AG20443 (cell line): Measurements from ENCODE around the gene PLTP.
"Not testable (repeated sequence)": the region's sequence is repeated elsewhere in the genome, so short reads cannot be mapped to it uniquely, and the experiment has no call there.

Experiments
- DNase-seq: peaks from one replicate; pipeline ENCODE4 v3.0.0; 2012; ENCODE audit warnings: low spot score, mixed read lengths

Gene PLTP

DNA sequence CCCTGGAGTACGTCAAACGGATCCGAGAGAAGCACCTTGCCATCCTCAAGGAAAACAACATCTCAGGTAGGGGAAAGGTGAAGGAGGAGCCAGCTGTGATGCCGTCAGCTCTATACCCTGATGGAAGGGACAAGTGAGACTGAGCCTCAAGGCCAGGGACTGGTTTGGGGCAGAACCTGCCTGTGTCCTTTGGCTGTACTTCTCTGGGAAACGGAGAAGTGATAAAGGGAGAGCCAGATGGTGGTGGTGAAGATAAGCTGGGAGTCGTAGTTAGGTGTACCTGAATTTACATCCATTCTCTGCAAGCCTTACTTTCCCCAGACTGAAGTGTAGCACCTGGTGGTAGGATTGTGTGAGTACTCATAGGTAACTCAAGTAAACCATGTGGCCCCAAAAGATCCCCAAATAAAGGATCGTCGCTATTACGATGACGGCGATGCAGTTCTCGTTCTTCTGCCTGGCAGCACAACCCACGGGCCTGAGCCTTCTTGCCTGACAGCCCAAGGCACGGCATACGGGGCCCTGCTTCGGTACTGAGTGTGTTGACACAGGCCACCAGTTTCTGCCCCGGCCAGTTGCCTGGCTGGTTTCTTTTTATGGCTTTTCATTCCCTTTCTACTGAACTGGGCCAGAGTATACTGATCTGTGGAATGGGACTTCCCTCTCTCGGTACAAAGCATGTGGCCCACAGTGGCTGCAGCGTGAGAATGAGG lies 33.2 kb upstream of the PLTP start:
- DNase-seq = no peak

DNA sequence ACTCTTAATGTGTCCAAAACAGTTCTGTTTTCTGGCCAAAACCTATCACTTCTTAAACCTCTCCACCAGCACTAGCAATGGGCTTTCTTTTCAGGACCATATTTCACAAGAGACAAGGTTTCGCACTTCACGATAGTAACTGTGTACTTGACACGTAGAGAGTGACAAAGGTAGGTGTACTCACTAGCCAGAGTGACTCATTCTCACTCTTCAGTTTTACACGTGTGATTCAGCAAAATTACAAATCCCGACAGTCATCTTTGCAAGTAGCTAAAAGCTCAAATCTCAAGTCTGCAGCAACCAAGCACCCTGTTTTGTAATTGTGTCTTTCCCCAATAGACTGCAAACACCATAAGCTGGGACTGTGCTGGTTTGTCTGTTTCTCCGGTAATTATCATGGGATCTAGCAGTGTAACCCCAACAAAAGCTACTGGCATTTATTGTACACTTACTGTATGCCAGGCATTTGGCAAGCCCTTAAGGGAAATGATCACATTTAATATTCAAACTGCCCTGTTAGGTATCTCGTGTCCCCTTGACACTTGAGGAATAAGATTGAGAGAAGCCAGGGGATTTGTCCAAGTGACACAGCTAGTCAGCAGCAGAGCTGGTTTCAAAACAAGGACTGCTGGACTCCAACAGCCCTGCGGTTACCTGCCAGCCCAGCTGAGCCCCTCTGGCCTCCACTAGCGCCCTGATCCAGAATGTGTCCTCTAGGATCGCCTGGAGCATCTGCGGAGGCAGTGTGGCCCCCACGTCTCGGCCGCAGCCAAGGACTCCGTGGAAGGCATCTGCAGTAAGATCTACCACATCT lies 32.4 kb upstream of the PLTP start:
- no peak for DNase-seq

DNA sequence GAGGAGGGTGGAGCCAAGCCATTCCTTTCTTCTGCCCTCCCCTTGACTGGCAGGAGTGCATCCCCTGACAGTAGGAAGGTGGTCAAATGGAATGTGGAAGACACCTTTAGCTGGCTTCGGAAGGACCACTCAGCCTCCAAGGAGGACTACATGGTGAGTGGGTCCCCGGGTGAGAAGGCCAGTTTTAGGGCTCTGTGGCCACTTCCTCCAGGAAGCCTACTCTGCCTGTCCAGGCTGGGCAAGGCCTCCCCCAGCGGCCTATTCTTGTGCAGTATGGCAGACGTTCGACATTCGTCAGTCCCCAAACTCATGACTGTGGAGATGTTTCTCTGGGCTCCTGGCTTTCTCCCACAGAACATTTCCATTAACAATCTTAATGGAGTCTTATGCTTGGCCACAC lies 31.7 kb upstream of the PLTP start:
- no peak for DNase-seq

DNA sequence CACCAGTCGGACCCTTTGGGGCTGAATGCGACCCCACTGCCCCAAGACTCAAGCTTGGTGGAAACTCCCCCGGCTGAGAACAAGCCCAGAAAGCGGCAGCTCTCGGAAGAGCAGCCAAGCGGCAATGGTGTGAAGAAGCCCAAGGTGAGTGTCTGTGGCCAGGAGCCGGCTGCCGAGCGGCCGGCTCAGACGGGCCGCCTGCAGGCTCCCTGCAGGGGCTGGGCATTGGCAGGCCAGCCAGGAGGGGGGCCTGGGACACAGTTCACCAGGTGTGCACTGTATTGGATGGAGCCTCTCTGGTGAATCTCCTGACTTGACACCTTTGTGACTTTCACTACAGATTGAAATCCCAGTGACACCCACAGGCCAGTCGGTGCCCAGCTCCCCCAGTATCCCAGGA lies 28.5 kb upstream of the PLTP start:
- no peak for DNase-seq

DNA sequence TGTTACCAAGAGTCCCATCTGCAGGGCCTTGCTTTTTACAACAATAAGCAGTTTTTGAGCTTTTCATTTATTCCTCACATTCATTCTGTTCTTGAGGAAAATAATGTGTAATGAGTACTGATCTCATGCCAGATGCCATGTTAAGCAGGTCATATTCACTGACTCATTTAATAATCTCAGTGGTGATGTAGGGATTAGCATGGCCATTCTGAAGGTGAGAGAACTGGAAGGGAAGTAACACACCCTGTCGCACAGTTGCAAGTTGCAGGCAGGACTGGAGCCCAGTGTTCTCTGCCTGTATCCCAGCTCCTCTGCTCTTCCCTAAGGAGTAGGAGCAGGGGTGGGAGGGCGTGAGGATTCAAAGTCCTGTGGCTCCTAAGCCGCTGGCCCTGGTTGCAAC lies 28.1 kb upstream of the PLTP start:
- DNase-seq = no peak

DNA sequence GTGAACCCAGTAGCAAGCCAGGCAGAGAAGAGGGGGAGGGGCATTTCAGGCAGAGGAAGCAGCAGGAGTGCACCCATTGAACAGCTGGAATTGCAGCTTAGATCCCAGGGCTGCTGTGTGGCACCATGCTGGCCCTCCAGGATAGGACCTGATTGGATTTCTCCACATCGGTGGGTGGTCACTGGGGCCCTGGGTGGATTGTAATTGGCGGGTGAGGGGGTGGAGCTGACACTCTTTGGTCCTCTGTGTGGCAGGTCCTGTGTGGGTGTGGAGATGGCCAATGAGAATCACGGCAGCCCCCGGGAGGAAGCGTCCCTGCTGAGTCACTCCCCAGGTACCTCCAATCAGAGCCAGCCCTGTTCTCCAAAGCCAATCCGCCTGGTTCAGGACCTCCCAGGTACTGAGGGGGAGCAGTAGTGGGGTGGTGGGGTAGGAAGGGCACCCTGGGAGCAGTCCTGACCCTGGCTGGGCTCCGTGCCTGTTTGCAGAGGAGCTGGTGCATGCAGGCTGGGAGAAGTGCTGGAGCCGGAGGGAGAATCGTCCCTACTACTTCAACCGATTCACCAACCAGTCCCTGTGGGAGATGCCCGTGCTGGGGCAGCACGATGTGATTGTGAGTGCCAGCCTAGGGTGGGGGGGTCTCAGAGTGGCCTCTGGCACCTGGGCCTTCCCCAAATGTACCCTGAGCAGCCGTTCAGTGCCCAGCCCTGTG lies 26.9 kb upstream of the PLTP start:
- no peak for DNase-seq

DNA sequence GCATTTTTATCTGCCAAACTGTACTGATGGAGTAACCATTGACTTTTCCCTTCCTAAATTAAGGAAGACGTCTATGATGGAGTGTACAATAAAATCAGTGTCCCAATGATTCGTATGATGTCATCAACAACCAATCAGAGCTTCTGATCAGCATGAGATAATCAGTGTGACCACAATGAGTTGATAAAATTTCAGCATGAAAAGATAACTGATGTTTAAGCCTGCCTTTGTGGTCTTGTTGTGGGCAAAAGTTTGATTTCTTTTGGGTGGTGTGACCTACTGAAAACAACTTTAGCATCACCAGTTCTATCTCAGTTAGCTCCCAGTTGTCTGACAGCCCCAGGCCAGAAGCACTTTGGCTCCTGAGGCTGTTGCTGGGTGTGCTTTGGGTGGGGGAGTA lies 25.8 kb upstream of the PLTP start:
- DNase-seq = no peak

DNA sequence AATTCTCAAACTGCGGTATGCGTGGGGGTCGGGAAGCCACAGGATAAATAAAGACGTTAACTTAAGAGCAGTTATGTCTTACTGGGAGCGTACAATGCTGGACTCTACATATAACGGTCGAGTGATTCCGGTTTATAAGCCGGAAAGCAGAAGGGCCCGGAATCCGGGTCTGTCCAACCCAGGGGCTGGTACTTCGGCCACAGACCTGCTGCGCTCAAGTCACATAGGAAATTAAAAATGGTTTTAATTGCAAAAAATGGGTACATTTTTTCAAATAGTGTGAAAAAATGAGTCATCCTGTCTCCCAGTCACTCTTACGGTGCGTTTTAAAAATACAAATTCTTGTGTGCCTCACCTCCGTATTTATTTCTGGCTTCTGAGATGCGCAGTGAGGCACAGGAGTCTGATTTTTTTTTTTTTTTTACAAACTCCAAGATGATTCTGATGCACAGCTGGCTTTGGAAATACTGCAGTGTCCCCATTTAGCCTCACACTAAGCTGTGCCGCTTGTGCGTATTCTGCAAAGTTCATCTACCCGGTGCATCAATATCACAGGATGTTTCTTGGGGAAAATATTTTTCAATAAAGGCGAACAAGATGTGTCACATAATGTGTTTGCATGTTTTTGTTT lies 23.6 kb upstream of the PLTP start:
- DNase-seq = peak; percentile 32

DNA sequence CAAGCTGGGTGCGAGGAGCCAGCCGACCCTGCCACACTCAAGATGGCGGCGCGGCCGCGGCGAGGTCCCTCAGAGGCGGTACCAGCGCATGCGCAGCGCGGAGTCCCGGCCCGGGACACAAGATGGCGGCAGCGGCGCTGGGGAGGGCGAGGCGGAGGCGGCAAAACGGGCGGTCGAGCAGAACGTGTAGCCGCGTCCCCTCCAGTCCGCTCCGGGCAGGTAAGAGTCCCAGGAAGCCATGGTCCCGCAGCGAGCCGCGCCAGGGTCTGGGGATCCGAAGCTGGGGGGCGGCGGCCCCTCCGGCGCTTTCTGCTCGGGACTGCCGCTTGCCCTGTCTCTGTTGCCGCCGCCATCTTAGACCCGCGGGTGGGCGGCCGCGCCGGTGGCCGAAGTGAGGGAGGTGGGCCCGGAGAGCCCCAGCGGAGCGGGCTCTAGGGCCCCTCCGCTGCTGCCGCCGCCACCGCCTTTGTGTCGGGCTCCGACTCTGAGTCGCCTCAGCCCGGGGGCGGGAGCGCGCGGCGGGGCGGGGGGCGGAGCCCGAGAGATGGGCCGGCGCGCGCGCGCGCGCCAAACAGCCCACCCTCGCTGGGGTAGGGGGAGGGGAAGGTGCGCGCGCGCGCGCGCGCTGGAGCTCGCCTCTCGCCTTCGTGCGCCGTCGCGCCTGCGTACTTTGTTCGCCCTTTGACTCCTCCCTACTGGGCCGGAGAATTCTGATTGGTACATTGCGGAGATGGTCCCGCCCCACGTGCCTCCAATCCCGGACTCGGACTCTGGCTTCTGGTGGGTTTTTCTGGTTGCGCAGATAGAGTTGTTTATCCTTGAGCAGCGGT lies 22.8 kb upstream of the PLTP start, which contains the start of gene PCIF1:
TSS of gene PCIF1 (plus strand) at position 98 of the 830 bp plus-strand sequence. CDS start 4,317 bp downstream, outside the sequence.
- DNase-seq = peak; percentile 100

DNA sequence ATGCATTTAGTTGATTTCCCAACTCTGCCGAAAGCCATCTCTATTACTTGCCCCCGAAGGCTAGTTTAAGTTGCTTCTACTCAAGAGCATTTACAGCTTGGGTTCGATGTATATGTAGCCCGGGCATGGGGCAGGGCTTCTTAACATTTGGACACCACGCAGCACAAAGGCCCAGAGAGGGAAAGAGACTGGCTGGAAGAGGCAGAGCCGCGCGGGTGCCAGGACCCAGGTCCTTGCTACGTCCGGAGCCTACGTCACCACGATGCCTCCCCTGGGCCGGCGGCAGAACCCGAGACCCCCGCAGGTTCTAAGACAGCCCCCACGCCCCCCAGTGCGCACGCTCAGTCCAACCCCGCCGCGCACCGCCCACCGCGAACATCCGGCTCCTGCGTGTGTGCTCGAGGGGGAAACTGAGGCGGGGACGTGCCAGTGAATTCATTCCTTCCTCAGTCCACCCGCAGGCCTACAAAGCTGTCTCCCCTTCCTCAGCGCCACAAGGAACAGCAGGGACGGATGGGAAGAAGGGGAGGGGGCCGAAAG lies 22.2 kb upstream of the PLTP start:
- DNase-seq = peak; percentile 44

DNA sequence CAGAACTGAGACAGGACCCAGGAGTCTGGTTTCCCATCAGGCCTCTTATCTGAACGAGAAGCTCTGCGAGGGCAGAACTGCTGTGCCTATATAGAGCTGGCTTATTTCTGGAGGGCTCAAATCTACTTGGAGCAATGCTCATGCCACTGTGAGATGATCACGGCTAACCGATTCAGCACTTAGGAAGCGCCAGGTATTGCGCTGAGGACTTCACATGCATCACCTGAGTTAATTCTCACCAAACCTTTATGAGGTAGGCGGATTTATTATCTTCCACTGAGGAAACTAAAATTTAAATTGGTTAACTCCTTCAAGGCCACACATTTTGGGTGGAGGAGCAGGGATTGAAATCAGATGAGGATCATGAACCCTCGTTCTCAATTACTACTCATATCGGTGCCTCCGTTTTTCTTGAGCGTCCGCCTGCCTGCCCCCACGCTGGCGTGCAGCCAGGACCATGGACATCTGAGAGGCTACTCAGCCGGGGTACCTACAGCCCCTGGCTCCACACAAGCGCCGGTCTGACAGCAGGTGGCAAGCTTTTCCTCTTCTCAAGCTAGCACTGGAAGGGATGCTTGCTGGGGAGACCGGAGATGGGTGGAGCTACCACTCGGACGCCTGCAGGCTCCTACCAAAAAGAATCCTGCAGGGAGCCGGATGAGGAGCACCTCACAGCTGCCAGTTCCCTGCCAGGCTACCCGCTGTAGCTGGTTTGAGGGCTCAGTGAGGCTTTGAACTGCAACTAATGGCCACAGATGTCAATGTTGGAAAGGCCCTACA lies 21.5 kb upstream of the PLTP start:
- DNase-seq = peak; percentile 76

DNA sequence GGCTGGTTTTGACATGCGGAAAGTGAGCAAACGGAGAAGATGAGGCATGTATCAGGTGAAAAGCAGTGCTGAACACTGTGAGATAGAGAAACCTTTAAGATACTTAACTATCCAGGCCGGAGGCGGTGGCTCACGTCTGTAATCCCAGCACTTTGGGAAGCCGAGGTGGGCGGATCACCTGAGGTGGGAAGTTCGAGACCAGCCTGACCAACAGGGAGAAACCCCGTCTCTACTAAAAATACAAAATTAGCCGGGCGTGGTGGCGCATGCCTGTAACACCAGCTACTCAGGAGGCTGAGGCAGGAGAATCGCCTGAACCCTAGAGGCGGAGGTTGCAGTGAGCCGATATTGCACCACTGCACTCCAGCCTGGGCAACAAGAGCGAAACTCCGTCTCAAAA lies 19.7 kb upstream of the PLTP start:
- DNase-seq = not testable (repeated sequence)

DNA sequence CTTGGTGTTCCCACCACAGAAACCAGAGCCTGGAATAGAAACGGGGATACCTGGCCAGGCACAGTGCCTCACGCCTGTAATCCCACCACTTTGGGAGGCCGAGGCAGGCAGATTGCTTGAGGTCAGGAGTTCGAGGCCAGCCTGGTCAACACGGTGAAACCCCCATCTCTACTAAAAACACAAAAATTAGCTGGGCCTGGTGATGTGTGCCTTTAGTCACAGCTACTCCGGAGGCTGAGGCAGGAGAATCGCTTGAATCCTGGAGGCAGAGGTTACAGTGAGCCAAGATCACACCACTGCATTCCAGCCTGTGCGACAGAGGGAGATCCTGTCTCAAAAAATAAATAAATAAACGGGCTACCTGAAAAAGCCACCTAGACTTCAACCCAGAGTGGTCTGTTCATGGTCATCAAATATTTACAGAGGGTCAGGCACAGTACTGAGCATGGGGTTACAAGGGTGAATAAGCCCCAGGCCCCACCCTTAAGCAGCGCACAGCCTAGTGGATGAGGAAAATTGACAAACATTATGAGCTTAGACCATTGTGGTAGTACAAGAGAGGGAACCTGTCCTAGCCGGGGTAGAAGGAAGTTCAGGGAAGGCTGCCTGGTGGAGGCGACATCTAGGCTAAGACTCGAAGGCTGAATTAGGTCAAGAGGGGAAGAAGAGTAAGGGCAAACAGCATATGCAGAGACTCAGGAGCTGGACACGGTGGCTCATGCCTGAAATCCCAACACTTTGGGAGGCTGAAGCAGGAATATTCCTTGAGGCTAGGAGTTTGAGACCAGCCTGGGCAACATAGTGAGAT lies 15.3 kb upstream of the PLTP start:
- no peak for DNase-seq

DNA sequence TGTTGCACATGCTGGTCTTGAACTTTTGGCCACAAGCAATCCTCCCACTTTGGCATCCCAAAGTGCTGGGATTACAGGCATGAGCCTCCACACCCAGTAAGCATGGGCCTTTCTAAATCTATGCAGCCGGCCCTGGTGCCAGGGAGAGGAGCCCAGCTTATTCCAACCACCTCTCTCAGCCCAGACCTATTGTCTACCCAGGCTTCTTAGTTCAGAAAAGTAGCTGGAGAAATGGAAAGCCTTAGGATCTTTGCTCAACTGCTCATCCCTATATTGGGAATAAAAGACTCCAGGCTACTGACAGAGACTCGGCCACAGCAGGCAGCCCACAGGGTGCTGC lies 14.7 kb upstream of the PLTP start:
- DNase-seq = no peak

DNA sequence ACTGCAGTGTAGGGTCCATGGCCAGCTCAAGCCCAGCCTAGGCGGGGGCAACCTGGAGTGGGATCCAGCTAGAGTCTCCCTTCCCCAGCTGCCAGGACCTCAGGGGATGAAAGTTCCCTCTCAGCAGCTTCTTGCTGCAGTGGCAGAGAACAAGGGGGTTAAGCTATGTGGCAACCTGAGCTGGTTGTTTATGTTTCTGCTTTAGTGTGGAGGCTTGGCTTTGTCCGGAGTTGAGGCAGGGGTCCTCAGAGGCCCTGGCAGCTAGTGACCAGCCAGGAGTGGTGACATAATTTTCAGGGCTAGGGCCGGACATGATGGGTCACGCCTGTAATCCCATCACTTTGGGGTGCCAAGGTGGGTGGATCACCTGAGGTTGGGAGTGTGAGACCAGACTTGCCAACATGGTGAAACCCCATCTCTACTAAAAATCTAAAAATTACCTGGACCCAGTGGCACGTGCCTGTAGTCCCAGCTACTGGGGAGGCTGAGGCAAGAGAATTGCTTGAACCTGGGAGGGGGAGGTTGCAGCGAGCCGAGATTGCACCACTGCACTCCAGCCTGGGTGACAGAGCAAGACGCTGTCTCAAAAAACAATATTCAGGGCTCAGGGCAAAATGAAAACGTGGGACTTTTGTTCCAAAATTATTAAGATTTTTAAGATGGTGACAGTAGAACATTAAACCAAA lies 14.0 kb upstream of the PLTP start:
- DNase-seq = no peak

DNA sequence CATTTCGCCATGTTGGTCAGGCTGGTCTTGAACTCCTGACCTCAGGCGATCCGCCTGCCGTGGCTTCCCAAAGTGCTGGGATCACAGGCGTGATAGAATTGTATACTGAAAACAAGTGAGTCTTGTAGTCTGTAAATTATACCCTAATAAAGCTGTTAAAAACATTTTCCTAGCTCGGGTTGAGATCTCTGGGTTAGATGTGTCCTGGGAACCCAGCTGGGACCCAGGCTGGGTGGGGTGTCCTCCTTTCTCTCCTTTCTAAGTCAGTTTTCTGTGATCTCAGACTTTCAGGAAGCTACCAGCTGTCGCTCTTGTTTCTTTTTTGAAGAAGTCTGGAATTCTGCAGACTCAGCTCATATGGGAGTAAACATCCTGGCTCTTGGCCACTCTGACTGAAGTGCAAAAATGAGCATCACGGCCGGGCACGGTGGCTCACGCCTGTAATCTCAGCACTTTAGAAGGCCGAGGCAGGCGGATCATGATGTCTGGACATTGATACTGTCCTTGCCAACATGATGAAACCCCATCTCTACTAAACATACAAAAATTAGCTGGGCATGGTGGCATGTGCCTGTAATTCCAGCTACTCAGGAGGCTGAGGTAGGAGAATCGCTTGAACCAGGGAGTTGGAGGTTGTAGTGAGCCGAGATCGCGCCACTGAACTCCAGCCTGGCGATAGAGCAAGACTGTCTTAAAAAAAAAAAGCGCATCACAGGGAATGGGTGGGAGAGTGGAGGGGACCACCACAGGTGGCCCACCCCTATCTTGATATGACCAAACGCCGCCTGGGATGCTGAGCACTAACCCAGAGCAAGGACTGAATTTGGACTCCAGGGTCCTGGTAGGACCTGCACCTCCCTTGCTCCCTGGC lies 12.7 kb upstream of the PLTP start:
- DNase-seq = peak; percentile 47

DNA sequence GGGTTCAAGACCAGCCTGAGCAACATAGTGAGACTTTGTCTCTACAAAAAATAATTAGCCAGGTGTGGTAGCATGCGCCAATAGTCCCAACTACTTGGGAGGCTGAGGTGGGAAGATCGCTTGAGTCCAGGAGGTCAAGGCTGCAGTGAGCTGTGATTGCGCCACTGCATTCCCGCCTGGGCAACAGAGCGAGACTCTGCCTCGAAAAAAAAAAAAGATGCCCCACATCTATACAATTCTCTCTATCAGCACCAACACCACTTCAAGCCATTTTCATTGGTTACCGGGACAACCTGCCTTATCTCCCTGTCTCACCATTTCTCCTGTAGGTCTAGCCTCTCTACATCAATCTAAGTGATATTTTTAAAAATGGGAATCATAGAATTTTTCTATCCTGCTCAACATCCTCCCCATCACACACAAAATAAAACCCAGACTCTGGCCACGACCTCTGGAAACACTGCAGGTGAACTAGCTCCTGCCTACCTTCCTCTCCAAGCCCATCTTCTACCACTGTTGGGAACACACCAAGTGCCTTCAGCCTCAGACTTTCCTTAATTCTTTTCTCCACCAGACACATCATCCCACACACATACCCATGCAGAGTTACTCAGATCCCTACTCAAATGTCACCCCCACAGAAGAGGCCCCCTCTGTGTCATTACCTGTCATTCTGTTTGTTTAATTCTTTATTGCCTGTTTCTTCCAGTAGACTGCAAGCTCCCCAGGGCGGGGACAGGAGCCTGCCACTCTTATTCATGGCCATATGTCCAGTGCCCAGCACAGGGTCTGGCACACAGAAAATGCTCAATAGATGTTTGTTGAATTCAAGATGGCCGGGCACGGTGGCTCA lies 9.6 kb upstream of the PLTP start:
- DNase-seq = no peak
